ENCODE data around the gene ZNF148.
"Not testable (repeated sequence)": the region's sequence is repeated elsewhere in the genome, so short reads cannot be mapped to it uniquely, and the experiment has no call there.

ZNF148 gene

GRCh38 chr3:125356140-125357026 lies 18.7 kb downstream of the ZNF148 start:
- peaks cover 25% of the 10 kb centered on the region for H3K4me1 ChIP-seq (ENCODE audit: control insufficient read depth, insufficient read depth, low read length, unreplicated experiment)
- H3K27me3 ChIP-seq (ENCODE audit: insufficient read depth, low read length): no peaks in the 10 kb centered on the region
- no peaks in the 10 kb centered on the region; the same call in 1 of the 2 replicates for H3K36me3 ChIP-seq (ENCODE audit: insufficient read depth, low read length)
- H3K4me3 ChIP-seq (ENCODE audit: low read depth, low read length): peak overlapping the region; percentile 86
- peaks cover 91% of the 10 kb centered on the region for H3K79me2 ChIP-seq (ENCODE audit: control insufficient read depth, insufficient read depth, low read length, unreplicated experiment)
- no peak overlapping the region for H3K27ac ChIP-seq (ENCODE audit: low read depth, low read length)
- peak overlapping the region; percentile 74 for H2AFZ ChIP-seq (ENCODE audit: low read length, unreplicated experiment)

- Histone ChIP-seq H3K27ac (ENCODE audit: low read depth, low read length) (no peak overlapping the region), H2AFZ (ENCODE audit: low read length, unreplicated experiment) (no peak overlapping the region), H3K36me3 (ENCODE audit: insufficient read depth, low read length) (no peaks in the 10 kb centered on the region; the same call in 1 of the 2 replicates), H3K4me1 (ENCODE audit: control insufficient read depth, insufficient read depth, low read length, unreplicated experiment) (peaks cover 37% of the 10 kb centered on the region), H3K27me3 (ENCODE audit: insufficient read depth, low read length) (no peaks in the 10 kb centered on the region), H3K4me3 (ENCODE audit: low read depth, low read length) (no peak overlapping the region), H3K79me2 (ENCODE audit: control insufficient read depth, insufficient read depth, low read length, unreplicated experiment) (peaks cover 92% of the 10 kb centered on the region)
These were observed 21.5 kb downstream of the ZNF148 start for GRCh38 chr3:125353659-125354058.

- Histone ChIP-seq H3K79me2 (ENCODE audit: control insufficient read depth, insufficient read depth, low read length, unreplicated experiment) (peaks cover 93% of the 10 kb centered on the region), H3K4me3 (ENCODE audit: low read depth, low read length) (no peak overlapping the region), H2AFZ (ENCODE audit: low read length, unreplicated experiment) (no peak overlapping the region), H3K27ac (ENCODE audit: low read depth, low read length) (peak overlapping the region; percentile 65), H3K36me3 (ENCODE audit: insufficient read depth, low read length) (no peaks in the 10 kb centered on the region; the same call in 1 of the 2 replicates), H3K27me3 (ENCODE audit: insufficient read depth, low read length) (no peaks in the 10 kb centered on the region), H3K4me1 (ENCODE audit: control insufficient read depth, insufficient read depth, low read length, unreplicated experiment) (peaks cover 37% of the 10 kb centered on the region)
These were observed 22.0 kb downstream of the ZNF148 start for GRCh38 chr3:125353128-125353527.

GRCh38 chr3:125351814-125352456 lies 23.2 kb downstream of the ZNF148 start:
- Histone ChIP-seq H3K36me3 (ENCODE audit: insufficient read depth, low read length) (no peaks in the 10 kb centered on the region; the same call in none of the 2 replicates), H3K79me2 (ENCODE audit: control insufficient read depth, insufficient read depth, low read length, unreplicated experiment) (peaks cover 93% of the 10 kb centered on the region), H3K4me1 (ENCODE audit: control insufficient read depth, insufficient read depth, low read length, unreplicated experiment) (peaks cover 37% of the 10 kb centered on the region), H3K4me3 (ENCODE audit: low read depth, low read length) (peak overlapping the region; percentile 22), H3K27me3 (ENCODE audit: insufficient read depth, low read length) (no peaks in the 10 kb centered on the region), H3K27ac (ENCODE audit: low read depth, low read length) (peak overlapping the region; percentile 65), H2AFZ (ENCODE audit: low read length, unreplicated experiment) (no peak overlapping the region)

- H3K27me3 ChIP-seq (ENCODE audit: insufficient read depth, low read length): no peaks in the 10 kb centered on the region
- no peak overlapping the region for H3K4me3 ChIP-seq (ENCODE audit: low read depth, low read length)
- H3K79me2 ChIP-seq (ENCODE audit: control insufficient read depth, insufficient read depth, low read length, unreplicated experiment): peaks cover 93% of the 10 kb centered on the region
- peak overlapping the region; percentile 65; the same call in 1 of the 2 replicates for H3K27ac ChIP-seq (ENCODE audit: low read depth, low read length)
- peaks cover 32% of the 10 kb centered on the region for H3K4me1 ChIP-seq (ENCODE audit: control insufficient read depth, insufficient read depth, low read length, unreplicated experiment)
- no peak overlapping the region for H2AFZ ChIP-seq (ENCODE audit: low read length, unreplicated experiment)
- peaks cover 3% of the 10 kb centered on the region for H3K36me3 ChIP-seq (ENCODE audit: insufficient read depth, low read length)
These were observed 24.0 kb downstream of the ZNF148 start for GRCh38 chr3:125351152-125351551.

- no peak overlapping the region for H3K4me3 ChIP-seq (ENCODE audit: low read depth, low read length)
- no peak overlapping the region for H2AFZ ChIP-seq (ENCODE audit: low read length, unreplicated experiment)
- peaks cover 93% of the 10 kb centered on the region for H3K79me2 ChIP-seq (ENCODE audit: control insufficient read depth, insufficient read depth, low read length, unreplicated experiment)
- H3K27me3 ChIP-seq (ENCODE audit: insufficient read depth, low read length): no peaks in the 10 kb centered on the region
- H3K4me1 ChIP-seq (ENCODE audit: control insufficient read depth, insufficient read depth, low read length, unreplicated experiment): peaks cover 32% of the 10 kb centered on the region
- peaks cover 8% of the 10 kb centered on the region for H3K36me3 ChIP-seq (ENCODE audit: insufficient read depth, low read length)
- peak overlapping the region; percentile 16; the same call in 1 of the 2 replicates for H3K27ac ChIP-seq (ENCODE audit: low read depth, low read length)
These were observed 24.5 kb downstream of the ZNF148 start for GRCh38 chr3:125350597-125350996.

- H3K36me3 ChIP-seq (ENCODE audit: insufficient read depth, low read length): peaks cover 10% of the 10 kb centered on the region
- H3K4me1 ChIP-seq (ENCODE audit: control insufficient read depth, insufficient read depth, low read length, unreplicated experiment): peaks cover 32% of the 10 kb centered on the region
These were observed 25.5 kb downstream of the ZNF148 start for GRCh38 chr3:125349556-125350165.

GRCh38 chr3:125349055-125349454 lies 26.1 kb downstream of the ZNF148 start:
- Histone ChIP-seq H3K4me3 (ENCODE audit: low read depth, low read length) (no peak overlapping the region), H3K79me2 (ENCODE audit: control insufficient read depth, insufficient read depth, low read length, unreplicated experiment) (peaks cover 94% of the 10 kb centered on the region), H2AFZ (ENCODE audit: low read length, unreplicated experiment) (no peak overlapping the region), H3K4me1 (ENCODE audit: control insufficient read depth, insufficient read depth, low read length, unreplicated experiment) (peaks cover 32% of the 10 kb centered on the region), H3K27me3 (ENCODE audit: insufficient read depth, low read length) (no peaks in the 10 kb centered on the region), H3K27ac (ENCODE audit: low read depth, low read length) (no peak overlapping the region), H3K36me3 (ENCODE audit: insufficient read depth, low read length) (peaks cover 13% of the 10 kb centered on the region)

More at GRCh38 chr3:125349556-125350165, 25.5 kb downstream of the ZNF148 start:
- Histone ChIP-seq H3K27me3 (ENCODE audit: insufficient read depth, low read length) (no peaks in the 10 kb centered on the region), H3K79me2 (ENCODE audit: control insufficient read depth, insufficient read depth, low read length, unreplicated experiment) (peaks cover 92% of the 10 kb centered on the region), H3K4me3 (ENCODE audit: low read depth, low read length) (no peak overlapping the region), H3K27ac (ENCODE audit: low read depth, low read length) (no peak overlapping the region), H2AFZ (ENCODE audit: low read length, unreplicated experiment) (no peak overlapping the region)

- not testable (repeated sequence) for H3K4me3 ChIP-seq (ENCODE audit: low read depth, low read length); H3K27me3 ChIP-seq (ENCODE audit: insufficient read depth, low read length); H3K27ac ChIP-seq (ENCODE audit: low read depth, low read length); H3K4me1 ChIP-seq (ENCODE audit: control insufficient read depth, insufficient read depth, low read length, unreplicated experiment); H2AFZ ChIP-seq (ENCODE audit: low read length, unreplicated experiment)
- Histone ChIP-seq H3K36me3 (ENCODE audit: insufficient read depth, low read length) (peaks cover 19% of the 10 kb centered on the region; the same call in 1 of the 2 replicates), H3K79me2 (ENCODE audit: control insufficient read depth, insufficient read depth, low read length, unreplicated experiment) (peaks cover 90% of the 10 kb centered on the region)
These were observed 31.8 kb downstream of the ZNF148 start for GRCh38 chr3:125343367-125343766.

- no peak overlapping the region for H2AFZ ChIP-seq (ENCODE audit: low read length, unreplicated experiment)
- no peak overlapping the region for H3K4me3 ChIP-seq (ENCODE audit: low read depth, low read length)
- no peaks in the 10 kb centered on the region for H3K27me3 ChIP-seq (ENCODE audit: insufficient read depth, low read length)
- peaks cover 84% of the 10 kb centered on the region for H3K79me2 ChIP-seq (ENCODE audit: control insufficient read depth, insufficient read depth, low read length, unreplicated experiment)
- H3K27ac ChIP-seq (ENCODE audit: low read depth, low read length): no peak overlapping the region
- H3K4me1 ChIP-seq (ENCODE audit: control insufficient read depth, insufficient read depth, low read length, unreplicated experiment): peaks cover 13% of the 10 kb centered on the region
- H3K36me3 ChIP-seq (ENCODE audit: insufficient read depth, low read length): peaks cover 9% of the 10 kb centered on the region; the same call in 1 of the 2 replicates
These were observed 35.0 kb downstream of the ZNF148 start for GRCh38 chr3:125340121-125340520.

Measured in ACC112 (cell line).